GM21526 (cell line): ENCODE results near the gene PBX1.
"Not testable (repeated sequence)": the region's sequence is repeated elsewhere in the genome, so short reads cannot be mapped to it uniquely, and the experiment has no call there.

Experiments
- ATAC-seq: cut with Tn5 transposase; IDR thresholded peaks from one replicate; pipeline ENCODE4 v1.9.1; 2021; ENCODE audit warnings: moderate library complexity; ENCODE audit not compliant: unreplicated experiment, low FRiP score

Gene PBX1

GRCh38 chr1:164558461-164559341 lies at the start of gene PBX1:
PBX1 (plus strand) TSS chr1:164559184.
- peak; percentile 100 for ATAC-seq

GRCh38 chr1:164510435-164510834 lies 48.5 kb upstream of the PBX1 start:
- ATAC-seq: no peak

DNA sequence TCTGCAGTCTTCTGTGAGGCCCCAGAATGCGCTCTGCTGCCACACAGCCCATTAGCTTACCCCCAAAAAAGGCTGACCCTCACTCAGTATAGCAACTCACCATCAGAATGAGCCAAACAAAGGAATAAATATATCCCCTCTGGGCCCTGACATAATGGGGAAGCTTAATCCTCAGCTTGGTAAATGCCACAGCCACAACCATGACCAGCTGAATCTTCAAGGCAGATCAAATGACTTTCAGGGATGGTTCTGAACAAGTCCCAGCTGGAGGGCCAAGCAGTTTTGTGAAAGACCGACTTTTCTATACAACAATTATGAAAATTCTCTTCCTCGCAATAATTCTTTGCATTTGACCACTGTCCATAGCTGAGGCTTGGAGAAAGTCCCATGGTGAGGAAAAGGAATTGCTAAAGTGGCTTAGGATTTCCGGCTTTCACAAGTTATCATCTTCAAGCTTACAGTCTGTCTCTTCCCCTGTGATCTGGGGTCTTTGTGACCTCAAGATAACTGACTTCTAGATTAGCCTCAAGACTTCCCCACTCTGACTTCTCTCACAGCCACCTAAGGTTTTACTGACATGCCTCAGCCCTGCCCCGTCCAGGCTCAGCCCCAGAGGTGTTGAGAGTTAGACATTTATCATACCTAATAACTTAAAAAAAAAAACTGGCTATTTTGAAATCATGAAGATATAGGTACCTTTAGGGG lies 47.8 kb upstream of the PBX1 start:
- ATAC-seq: no peak

DNA sequence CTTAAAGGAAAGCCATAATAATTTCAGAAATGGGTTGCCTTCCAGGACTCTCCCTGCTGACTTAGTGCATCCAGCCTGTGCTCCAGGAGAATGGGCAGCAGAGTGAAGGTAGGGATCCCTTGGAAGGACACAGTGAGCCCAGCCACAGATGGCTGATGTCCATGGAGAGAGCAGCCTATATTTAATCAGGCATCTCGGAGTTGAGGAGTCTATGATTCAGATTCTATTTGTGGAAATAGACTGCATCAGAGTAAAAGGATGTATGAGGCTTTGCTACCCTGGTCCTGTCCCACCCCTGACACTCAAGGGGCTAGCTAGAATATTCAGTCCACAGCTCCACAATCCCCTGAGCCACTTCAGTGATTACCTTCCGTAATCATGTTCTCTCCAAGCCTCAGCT lies 43.8 kb upstream of the PBX1 start:
- ATAC-seq: no peak

DNA sequence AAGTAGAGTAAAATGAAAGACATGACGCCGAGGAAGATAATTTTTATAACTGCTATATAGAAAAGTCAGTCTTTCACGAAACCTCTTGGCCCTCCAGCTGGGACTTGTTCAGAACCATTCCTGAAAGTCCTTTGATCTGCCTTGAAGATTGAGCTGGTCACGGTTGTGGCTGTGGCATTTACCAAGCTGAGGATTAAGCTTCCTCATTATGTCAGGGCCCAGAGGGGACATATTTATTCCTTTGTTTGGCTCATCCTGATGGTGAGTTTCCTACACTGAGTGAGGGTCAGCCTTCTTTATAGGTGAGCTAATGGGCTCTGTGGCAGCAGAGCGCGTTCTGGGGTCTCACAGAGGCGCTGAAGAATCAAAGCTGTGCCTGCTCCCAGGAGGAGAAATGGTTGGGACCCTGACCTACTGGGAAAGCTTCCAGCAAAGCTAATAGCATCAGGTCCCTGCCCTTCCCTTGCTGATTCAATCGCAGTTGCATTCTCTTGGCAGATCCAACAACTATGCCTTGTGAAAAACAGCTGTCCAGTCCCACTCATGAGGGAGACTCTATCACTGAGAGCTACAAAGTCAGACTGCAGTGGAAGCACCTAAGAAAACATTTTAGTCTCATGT lies 43.2 kb upstream of the PBX1 start:
- ATAC-seq: no peak

DNA sequence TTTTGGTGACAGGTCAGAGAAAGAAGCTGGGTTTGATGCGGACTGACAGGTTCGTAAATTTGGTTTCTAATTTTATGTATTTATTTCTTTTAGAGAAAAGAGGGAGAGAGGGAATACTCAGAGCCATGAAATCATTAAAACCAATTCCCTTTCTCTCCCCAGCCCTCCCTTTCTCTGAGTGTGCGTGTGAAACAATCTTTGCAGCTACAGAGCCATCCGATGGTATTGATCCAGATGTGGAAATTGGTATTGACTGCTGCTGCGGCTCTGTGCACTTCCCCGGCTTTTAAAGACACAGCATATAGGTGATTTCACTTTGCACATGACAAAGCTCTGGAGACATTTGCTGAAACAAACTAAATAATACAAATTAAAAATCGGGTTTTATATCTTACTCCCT lies 42.4 kb upstream of the PBX1 start:
- ATAC-seq: no peak

DNA sequence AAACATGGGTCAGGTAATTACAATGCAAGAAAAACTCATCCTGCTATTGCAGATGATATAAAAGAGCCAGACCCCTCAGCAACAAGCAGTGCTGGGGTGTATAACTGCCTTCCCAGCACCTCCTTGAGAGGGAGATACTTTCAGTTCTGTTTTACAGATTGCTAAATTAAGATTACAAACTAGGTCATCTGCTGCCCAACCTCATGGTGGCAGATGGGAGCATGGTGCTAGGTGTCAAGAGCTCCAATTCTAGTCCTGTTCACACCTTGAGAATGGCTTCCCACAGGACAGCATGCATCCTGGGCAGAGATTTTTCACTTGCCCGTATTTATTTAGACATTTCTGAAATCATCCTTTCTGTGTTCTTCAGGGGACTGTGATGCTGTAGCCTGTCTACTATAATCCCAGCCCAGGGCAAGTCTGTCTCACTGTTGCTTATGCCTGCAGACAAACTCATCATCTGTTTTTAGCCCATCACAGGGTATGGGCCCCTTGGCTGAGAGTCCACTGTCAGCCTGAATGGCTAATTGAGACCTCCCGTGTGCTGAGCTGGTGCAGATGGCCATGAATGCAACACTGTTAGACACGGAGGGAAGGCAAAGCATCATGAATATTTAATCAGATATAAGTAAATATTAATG lies 40.2 kb upstream of the PBX1 start:
- no peak for ATAC-seq

DNA sequence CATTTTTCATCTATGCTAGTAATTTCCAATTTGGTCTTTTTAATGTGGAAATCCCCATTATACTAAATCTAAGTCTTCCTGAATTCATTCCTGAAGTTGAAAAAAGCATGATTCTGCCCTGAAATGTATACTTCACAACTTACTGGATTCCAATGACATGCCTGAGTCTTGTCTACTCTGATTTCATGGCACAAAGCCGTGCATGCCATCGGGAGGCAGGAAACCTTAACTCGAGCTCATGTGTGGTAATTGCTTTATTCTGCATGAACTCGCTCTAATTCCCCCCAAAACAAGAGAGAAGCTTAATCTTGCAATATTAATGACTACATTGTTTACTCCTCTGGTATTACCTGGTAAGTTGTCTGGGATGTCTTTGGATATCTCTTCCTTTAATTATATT lies 39.6 kb upstream of the PBX1 start:
- ATAC-seq: no peak

DNA sequence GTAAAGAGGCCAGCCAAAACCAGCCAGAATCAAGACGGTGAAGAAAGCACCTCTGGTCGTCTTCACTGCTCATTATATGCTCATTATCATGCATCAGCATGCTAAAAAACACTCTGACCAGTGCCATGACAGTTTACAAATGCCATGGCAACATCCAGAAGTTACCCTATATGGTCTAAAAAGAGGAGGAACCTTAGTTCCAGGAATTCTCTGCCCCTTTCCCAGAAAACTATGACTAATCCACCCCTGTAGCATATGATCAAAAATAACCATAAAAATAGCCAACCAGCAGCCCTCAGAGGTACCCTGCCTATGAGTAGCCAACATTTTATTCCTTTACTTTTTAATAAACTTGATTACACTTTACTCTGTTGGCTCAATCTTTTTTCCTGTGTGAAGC lies 34.2 kb upstream of the PBX1 start:
- ATAC-seq: no peak

DNA sequence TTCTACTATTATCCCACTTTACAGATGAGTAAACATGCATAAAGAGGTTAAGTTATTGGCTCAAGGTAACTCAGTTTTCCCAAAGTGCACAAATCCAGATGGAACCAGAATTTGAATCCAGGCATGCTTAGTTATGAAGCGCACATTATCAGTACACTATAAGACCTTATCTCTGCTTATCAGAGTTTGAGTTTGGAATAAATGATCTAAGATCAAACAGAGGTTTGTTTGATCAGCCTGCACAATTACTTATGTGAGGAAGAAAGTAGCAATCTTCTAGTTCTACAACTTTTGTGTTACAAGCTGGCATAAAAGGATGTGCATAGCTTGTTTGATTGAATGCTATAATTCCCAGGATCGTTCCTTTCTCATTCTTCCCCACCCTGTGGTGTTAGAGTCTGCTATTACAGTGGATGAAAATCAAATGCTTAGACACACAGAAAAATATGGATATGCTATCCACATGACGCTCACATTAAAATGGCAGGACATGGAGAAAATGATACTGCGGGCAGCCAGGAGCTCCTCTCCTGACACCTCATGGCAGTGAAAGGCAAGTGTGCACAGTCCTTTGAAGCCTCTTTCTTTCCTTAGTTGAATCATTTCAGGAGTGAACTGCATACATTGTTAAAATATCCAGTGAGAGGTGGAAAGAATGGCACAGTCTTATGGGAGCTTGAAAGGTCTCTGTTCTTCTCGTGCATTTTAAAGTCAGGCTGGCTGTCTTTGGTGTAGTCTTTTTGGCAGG lies 23.9 kb upstream of the PBX1 start:
- ATAC-seq: no peak

DNA sequence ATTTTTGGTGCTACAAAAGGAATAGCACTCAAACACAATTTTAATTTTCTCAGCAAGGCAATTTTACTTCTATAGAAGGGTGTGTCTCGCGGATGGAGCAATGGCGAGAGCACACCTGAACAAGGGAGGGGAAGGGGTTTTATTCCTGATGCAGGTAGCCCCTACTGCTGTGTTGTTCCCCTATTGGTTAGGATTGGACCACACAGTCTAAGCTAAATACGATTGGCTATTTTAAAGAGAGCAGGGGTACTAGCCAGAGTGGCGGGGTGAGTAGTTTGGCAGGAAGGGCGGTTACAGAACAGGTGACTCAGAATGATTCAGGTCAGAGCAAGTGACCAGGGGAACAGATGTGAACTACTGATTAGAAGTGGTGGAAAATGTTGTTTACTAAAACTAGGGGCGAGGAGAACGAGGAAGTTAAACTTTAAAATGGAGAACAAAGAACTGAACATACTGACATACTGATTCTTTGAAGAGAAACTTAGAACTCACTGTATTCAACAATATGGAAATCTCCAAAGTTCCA lies 6.5 kb upstream of the PBX1 start:
- not testable (repeated sequence) for ATAC-seq

GRCh38 chr1:164557270-164557669 lies 1.7 kb upstream of the PBX1 start:
- no peak for ATAC-seq

DNA sequence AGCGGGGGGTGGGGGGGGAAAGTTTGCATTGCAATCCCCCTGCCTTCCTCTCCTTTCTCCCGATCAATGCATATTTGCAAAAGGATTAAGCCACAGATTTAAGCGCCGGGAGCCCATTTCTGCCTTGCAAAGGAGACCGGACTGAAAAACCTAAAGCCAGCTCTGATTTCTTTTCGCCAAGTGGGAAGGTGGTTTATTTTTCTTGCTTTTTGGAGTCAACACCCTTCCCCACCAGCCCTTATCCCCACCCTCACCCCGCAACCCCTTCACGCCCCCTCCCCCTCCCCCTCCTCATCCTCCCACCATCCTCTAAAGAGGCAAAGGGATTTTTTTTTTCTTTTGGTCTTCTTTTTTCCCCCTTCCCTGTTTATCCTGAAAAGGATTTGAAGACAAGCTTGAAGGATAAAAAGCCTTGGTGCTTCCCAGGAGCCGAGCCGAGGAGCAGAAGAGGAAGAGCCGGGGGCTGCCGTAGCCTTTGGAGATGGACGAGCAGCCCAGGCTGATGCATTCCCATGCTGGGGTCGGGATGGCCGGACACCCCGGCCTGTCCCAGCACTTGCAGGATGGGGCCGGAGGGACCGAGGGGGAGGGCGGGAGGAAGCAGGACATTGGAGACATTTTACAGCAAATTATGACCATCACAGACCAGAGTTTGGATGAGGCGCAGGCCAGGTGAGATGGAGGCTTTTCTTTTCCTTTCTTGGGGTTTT lies 513 bp downstream of the PBX1 start:
- ATAC-seq: no peak

DNA sequence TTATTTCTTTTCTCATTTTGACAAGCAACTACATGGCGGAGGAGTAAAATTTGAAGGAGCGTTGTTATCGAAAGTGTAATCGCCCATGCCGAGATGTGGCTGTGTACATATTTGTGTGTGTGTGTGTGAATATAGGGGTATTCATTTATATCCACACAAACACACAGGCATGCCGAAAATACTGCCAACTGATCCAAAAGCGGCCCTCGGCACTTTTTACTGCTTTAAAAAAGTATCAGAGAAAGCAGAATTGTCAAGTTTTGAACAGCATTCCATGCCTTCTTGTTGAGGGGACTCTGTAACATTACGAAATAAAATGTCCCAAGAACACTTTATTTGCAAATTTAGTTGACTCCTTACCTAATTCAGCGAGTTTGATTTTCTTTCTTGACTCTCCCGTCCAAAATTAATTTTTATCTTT lies 1.1 kb downstream of the PBX1 start:
- ATAC-seq: no peak

DNA sequence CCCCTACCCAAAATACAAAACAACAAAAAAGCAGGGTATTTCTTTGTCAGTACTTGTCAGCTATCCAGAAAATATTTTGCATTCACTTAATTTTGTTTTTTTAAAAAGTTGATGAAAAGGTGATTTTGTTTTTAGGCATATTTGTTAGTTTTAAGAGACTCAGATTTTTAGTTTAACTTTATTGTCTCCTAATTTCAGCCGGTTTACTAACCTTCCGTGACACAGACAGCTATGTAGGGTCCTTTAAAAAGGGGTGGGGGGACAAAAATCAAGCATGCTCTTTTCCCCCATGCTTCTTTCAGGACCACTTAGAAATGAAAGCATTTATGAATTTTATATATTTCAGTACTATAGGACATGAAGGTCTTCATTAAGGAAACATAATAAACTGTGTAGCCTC lies 1.6 kb downstream of the PBX1 start:
- no peak for ATAC-seq

DNA sequence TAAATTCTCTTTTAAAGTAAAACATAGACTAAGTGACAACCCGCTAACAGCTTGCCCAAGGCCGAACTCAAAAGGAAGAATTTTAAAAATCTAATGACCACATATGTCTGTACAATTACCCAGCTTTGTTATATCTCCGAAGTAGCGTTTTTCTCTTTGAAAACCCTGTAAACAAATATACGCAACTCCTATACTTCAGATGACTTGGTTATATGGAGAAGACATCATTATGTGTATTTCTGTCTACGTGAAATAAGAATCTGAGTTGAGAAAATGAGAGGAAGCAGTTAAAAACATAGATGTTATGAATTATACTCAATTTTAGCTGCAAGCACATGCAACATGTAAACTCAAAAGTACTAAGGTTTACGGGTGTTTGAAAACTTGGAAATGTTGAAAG lies 2.0 kb downstream of the PBX1 start:
- no peak for ATAC-seq

GRCh38 chr1:164561472-164561871 lies 2.5 kb downstream of the PBX1 start:
- no peak for ATAC-seq

GRCh38 chr1:164562061-164562460 lies 3.1 kb downstream of the PBX1 start:
- ATAC-seq: no peak

GRCh38 chr1:164562511-164562910 lies 3.5 kb downstream of the PBX1 start:
- no peak for ATAC-seq
